B cell (primary cell): ENCODE results near the gene MEN1.

Experiments used
- CTCF ChIP-seq: fragments of 200-600 bp; IDR thresholded peaks from one replicate; pipeline ENCODE4 v1.8.0; 2022; ENCODE audit warnings: antibody characterized with exemption, mild to moderate bottlenecking
- EZH2 ChIP-seq: IDR thresholded peaks from 2 replicates; pipeline ENCODE4 v1.6.1; 2012; ENCODE audit warnings: borderline replicate concordance, low read depth, mild to moderate bottlenecking, moderate library complexity, low read length; ENCODE audit not compliant: insufficient read depth, poor library complexity, severe bottlenecking

- TF ChIP-seq CTCF: no peak
- no peak for TF ChIP-seq EZH2
Observed at GRCh38 chr11:64772303-64773018, 37.9 kb downstream of the MEN1 start.
